ENCODE results near the gene TLE2.
"Not testable (repeated sequence)": the region's sequence is repeated elsewhere in the genome, so short reads cannot be mapped to it uniquely, and the experiment has no call there.

The TLE2 gene

GRCh38 chr19:3055741-3056416 lies 26.8 kb upstream of the TLE2 start:
- TF ChIP-seq CTCF (conservative IDR thresholded peaks at IDR 0.05; ENCODE audit: control insufficient read depth, insufficient read depth, low read depth, low read length), result no peak
- no peak overlapping the region for H3K4me3 ChIP-seq (ENCODE audit: control insufficient read depth, low read depth, low read length)

GRCh38 chr19:3054972-3055740 lies 26.1 kb upstream of the TLE2 start:
- H3K4me3 ChIP-seq (ENCODE audit: control insufficient read depth, low read depth, low read length), result no peak overlapping the region
- no peak for TF ChIP-seq CTCF (conservative IDR thresholded peaks at IDR 0.05; ENCODE audit: control insufficient read depth, insufficient read depth, low read depth, low read length)
- DNase-seq (ENCODE audit: low read depth), result no peak

More at GRCh38 chr19:3055741-3056416, 26.8 kb upstream of the TLE2 start:
- DNase-seq (ENCODE audit: low read depth), result no peak

GRCh38 chr19:3054265-3054971 lies 25.3 kb upstream of the TLE2 start:
- no peak for DNase-seq (ENCODE audit: low read depth)
- H3K4me3 ChIP-seq (ENCODE audit: control insufficient read depth, low read depth, low read length), result no peak overlapping the region
- TF ChIP-seq CTCF (conservative IDR thresholded peaks at IDR 0.05; ENCODE audit: control insufficient read depth, insufficient read depth, low read depth, low read length), result no peak

GRCh38 chr19:3053780-3054179 lies 24.7 kb upstream of the TLE2 start:
- no peak overlapping the region for H3K4me3 ChIP-seq (ENCODE audit: control insufficient read depth, low read depth, low read length)
- TF ChIP-seq CTCF (conservative IDR thresholded peaks at IDR 0.05; ENCODE audit: control insufficient read depth, insufficient read depth, low read depth, low read length), result no peak
- no peak for DNase-seq (ENCODE audit: low read depth)

GRCh38 chr19:3053218-3053621 lies 24.1 kb upstream of the TLE2 start:
- H3K4me3 ChIP-seq (ENCODE audit: control insufficient read depth, low read depth, low read length), result no peak overlapping the region
- DNase-seq (ENCODE audit: low read depth), result no peak
- TF ChIP-seq CTCF (conservative IDR thresholded peaks at IDR 0.05; ENCODE audit: control insufficient read depth, insufficient read depth, low read depth, low read length), result no peak

- DNase-seq (ENCODE audit: low read depth); H3K4me3 ChIP-seq (ENCODE audit: control insufficient read depth, low read depth, low read length): not testable (repeated sequence)
These were observed 20.9 kb upstream of the TLE2 start for GRCh38 chr19:3050016-3050415.

- TF ChIP-seq CTCF (conservative IDR thresholded peaks at IDR 0.05; ENCODE audit: control insufficient read depth, insufficient read depth, low read depth, low read length), result no peak
- no peak for DNase-seq (ENCODE audit: low read depth)
- no peak overlapping the region for H3K4me3 ChIP-seq (ENCODE audit: control insufficient read depth, low read depth, low read length)
These were observed 20.0 kb upstream of the TLE2 start for GRCh38 chr19:3049089-3049488.

Measured in fibroblast of mammary gland (primary cell).